Natural killer cell (primary cell): ENCODE measurements around the gene CEP164. TPM values are rescaled to one million over a fixed set of nuclear protein-coding genes. Genes with fewer than 3 reads are reported as not detected.
"Not testable (repeated sequence)": the region's sequence is repeated elsewhere in the genome, so short reads cannot be mapped to it uniquely, and the experiment has no call there.

ENCODE experiments used
- ATAC-seq, 3 donors: fragments of 150-1000 bp in 2 of 3; fragments of 200-7000 bp in 1 of 3; cut with Tn5 transposase; 1 replicate in 1 of 3; 2 replicates in 2 of 3; pipeline ENCODE4 v1.10.0; 2021; ENCODE audit warnings: mild to moderate bottlenecking in 2 of 3, moderate library complexity in 2 of 3
- DNase-seq, 2 donors: peaks; one replicate each; pipeline versions ENCODE4 v3.0.0 to v3.0.0-alpha.2; 2013 to 2021; ENCODE audit warnings: mixed read lengths in 1 of 2
- H3K27ac ChIP-seq: one replicate; pipeline ENCODE4 v1.5.1; 2013; ENCODE audit warnings: mild to moderate bottlenecking, low read length
- H3K27me3 ChIP-seq: one replicate; pipeline ENCODE4 v1.6.1; 2013; ENCODE audit warnings: low read length; ENCODE audit not compliant: control insufficient read depth, insufficient read depth
- H3K36me3 ChIP-seq: one replicate; pipeline ENCODE4 v1.6.1; 2013; ENCODE audit warnings: low read length; ENCODE audit not compliant: control insufficient read depth, insufficient read depth
- H3K4me1 ChIP-seq: one replicate; pipeline ENCODE4 v1.6.1; 2013; ENCODE audit warnings: low read length; ENCODE audit not compliant: control insufficient read depth, insufficient read depth
- H3K4me3 ChIP-seq: one replicate; pipeline ENCODE4 v1.5.1; 2013; ENCODE audit warnings: low read length
- H3K9me3 ChIP-seq: one replicate; pipeline ENCODE4 v1.6.1; 2013; ENCODE audit warnings: low read length; ENCODE audit not compliant: control insufficient read depth, insufficient read depth
- H3K27ac Mint-ChIP-seq, 2 donors: one replicate each; pipeline ENCODE4 v1.8.0; 2022; ENCODE audit warnings: mild to moderate bottlenecking in 2 of 2, mixed read lengths in 2 of 2, moderate library complexity in 1 of 2
- H3K27me3 Mint-ChIP-seq, 2 donors: one replicate each; pipeline ENCODE4 v1.8.0; 2022; ENCODE audit warnings: low read depth in 2 of 2, mixed read lengths in 2 of 2
- H3K36me3 Mint-ChIP-seq: one replicate; pipeline ENCODE4 v1.8.0; 2022; ENCODE audit warnings: mixed read lengths
- H3K4me1 Mint-ChIP-seq, 2 donors: one replicate each; pipeline ENCODE4 v1.8.0; 2022; ENCODE audit warnings: mixed read lengths in 2 of 2
- H3K4me3 Mint-ChIP-seq: one replicate; pipeline ENCODE4 v1.8.0; 2022; ENCODE audit warnings: mild to moderate bottlenecking, moderate library complexity, mixed read lengths
- H3K9me3 Mint-ChIP-seq, 2 donors: one replicate each; pipeline ENCODE4 v1.8.0; 2022; ENCODE audit warnings: mixed read lengths in 2 of 2
- CTCF ChIP-seq: fragments of 200-600 bp; IDR thresholded peaks from one replicate; pipeline ENCODE4 v1.8.0; 2022; ENCODE audit warnings: antibody characterized with exemption
- WGBS: methylation state at CpG from one replicate; pipeline ENCODE4 v1.1.7; 2013; ENCODE audit warnings: missing lambda C conversion rate; ENCODE audit not compliant: insufficient coverage; 5-methylcytosine and 5-hydroxymethylcytosine counted together
- intact Hi-C: fragments of 100-400 bp; cut with micrococcal nuclease; formaldehyde crosslinking; loops from one replicate; pipeline ENCODE4 v1.14.2; 2022
- total RNA-seq, 4 donors: library from RNA; stranded (reverse); fragments of 120-200 nt in 1 of 4; gene quantifications; one replicate each; pipeline versions ENCODE4 v1.2.3 to v1.2.4, GENCODE V29; 2013 to 2022

Gene CEP164
- total RNA-seq, 3 donors from 2014 or later (not counting 1 experiment from before 2014, with no cell fraction given): 45.6 to 49.9 (median 49.8) TPM

DNA sequence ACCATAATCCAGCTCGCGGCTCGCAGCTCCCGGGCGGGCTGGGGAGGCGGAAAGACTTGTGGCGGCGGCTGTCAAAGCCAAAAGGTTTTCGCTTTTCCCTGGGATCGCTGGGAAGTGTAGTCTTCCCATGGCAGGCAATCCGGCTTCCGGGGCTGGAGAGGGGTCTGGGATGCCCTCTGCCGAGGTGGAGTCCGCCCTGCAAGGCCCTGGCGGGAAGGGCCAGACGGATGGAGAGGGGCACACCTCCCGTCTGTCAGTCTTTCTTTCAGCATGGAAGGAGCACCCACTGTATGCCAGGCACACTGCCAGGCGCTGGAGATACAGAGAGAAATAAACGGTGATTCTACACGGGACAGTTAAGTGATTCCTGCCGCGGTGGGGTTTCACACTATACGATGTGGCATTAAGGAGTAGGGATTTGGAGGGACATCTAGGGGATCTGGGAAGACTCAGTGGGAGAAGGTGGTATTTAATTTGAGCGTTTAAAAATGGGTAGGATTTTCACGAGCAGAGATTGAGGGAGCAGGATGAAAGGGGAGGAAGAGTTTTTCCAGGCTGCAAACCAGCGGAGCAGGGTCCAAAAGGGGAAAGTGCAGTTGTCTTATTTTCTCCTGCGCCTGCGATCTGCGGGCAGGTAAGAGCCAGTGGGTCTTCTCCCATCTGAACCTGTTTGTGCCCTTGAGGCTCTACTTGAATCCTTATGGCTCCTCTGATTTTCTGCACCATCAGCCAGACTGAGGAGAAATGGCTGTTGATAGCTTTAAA lies 11.3 kb upstream of the CEP164 start, which contains the start of gene BACE1:
BACE1 (minus strand) TSS at position 60 of the 765 bp plus-strand sequence. CDS start 461 bp downstream, outside the sequence.
- ATAC-seq (peak in 2 of 3 donors; percentile 17 to 39), DNase-seq (peak in 1 of 2 donors; percentile 29)
- Histone ChIP-seq H3K4me1 (peaks cover 16% of the 10 kb centered on the region), H3K27ac (no peak within 1 kb of the TSS), H3K36me3 (no peaks in the 10 kb centered on the region), H3K4me3 (peak within 1 kb of the TSS; percentile 41), H3K9me3 (no peaks in the 10 kb centered on the region), H3K27me3 (peaks cover 13% of the 10 kb centered on the region)
- peaks cover 0 to 6% of the 10 kb centered on the region in 2 donors for H3K4me1 Mint-ChIP-seq
- peak within 1 kb of the TSS; percentile 70 for H3K4me3 Mint-ChIP-seq
- peaks cover 38 to 39% of the 10 kb centered on the region in 2 donors for H3K27me3 Mint-ChIP-seq
- WGBS: 18% methylated on average over 29 of the region's 29 CpGs
- no peak for TF ChIP-seq CTCF
- intact Hi-C loops: no loop called here
- no peak within 1 kb of the TSS for H3K27ac Mint-ChIP-seq
- no peaks in the 10 kb centered on the region for H3K36me3 Mint-ChIP-seq
- H3K9me3 Mint-ChIP-seq: no peaks in the 10 kb centered on the region

- Histone ChIP-seq H3K9me3 (no peaks in the 10 kb centered on the region), H3K4me1 (peaks cover 16% of the 10 kb centered on the region), H3K36me3 (no peaks in the 10 kb centered on the region), H3K4me3 (no peak overlapping the region), H3K27ac (no peak overlapping the region), H3K27me3 (peaks cover 13% of the 10 kb centered on the region)
- Mint-ChIP-seq H3K36me3 (no peaks in the 10 kb centered on the region), H3K4me1 (peaks cover 0 to 6% of the 10 kb centered on the region in 2 donors), H3K27me3 (peaks cover 22 to 32% of the 10 kb centered on the region in 2 donors), H3K4me3 (no peak overlapping the region), H3K9me3 (no peaks in the 10 kb centered on the region), H3K27ac (no peak overlapping the region)
- intact Hi-C loops: no loop called here
- DNase-seq: no peak
- ATAC-seq: no peak
- 97% methylated on average over 7 of the region's 7 CpGs for WGBS
- TF ChIP-seq CTCF: no peak
Observed at GRCh38 chr11:117318738-117319137, 8.9 kb upstream of the CEP164 start.

DNA sequence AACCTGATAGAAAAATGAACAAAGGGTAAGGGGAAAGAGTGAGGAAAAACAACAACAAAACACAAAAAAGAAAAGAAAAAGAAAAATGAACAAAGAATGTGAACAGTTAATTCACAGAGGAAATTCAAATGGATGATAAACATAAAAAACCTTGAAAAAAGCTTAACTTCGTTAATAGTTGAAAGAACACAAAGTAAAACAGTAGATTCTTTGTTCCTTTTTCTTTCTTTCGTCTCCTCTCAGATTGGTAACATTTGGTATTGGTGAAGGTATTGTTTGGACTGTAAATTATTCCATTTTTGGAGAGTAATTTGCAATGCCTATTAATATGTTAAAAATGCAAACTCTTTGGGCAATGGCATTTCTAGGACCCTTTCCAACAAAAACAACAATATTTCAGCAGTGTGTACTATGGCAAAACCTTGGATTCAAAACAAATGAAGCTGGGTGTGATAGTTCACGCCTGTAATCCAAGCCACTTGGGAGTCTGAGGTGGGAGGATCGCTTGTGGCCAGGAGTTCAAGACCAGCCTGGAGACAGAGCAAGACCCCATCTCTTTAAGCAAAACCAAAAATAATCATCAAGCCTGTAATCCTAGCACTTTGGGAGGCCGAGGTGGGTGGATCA lies 8.3 kb upstream of the CEP164 start:
- WGBS: 89% methylated on average over 3 of the region's 5 CpGs
- H3K9me3 ChIP-seq: no peaks in the 10 kb centered on the region
- peaks cover 13% of the 10 kb centered on the region for H3K27me3 ChIP-seq
- peaks cover 16% of the 10 kb centered on the region for H3K4me1 ChIP-seq
- no peaks in the 10 kb centered on the region for H3K9me3 Mint-ChIP-seq
- H3K4me1 Mint-ChIP-seq: peaks cover 0 to 6% of the 10 kb centered on the region in 2 donors
- H3K36me3 Mint-ChIP-seq: no peaks in the 10 kb centered on the region
- TF ChIP-seq CTCF: no peak
- no peak overlapping the region for H3K27ac ChIP-seq
- H3K4me3 Mint-ChIP-seq: no peak overlapping the region
- H3K4me3 ChIP-seq: no peak overlapping the region
- intact Hi-C loops: no loop called here
- no peak overlapping the region for H3K27ac Mint-ChIP-seq
- peaks cover 16 to 26% of the 10 kb centered on the region in 2 donors for H3K27me3 Mint-ChIP-seq
- no peak for DNase-seq
- ATAC-seq: no peak
- no peaks in the 10 kb centered on the region for H3K36me3 ChIP-seq

DNA sequence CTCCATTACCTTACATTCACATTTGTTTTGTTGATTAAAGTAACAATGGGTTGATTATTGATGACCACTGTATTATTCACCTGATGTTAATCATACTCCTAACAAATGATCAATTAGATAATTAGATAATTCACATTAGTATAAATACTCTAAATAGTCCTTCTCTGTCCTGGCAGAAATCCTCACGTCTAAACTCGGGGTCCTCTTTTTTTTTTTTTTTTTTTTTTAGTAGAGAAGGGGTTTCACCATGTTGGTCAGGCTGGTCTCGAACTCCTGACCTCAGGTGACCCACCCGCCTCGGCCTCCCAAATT lies 443 bp upstream of the CEP164 start:
- H3K9me3 ChIP-seq, H3K27me3 ChIP-seq, H3K36me3 Mint-ChIP-seq, H3K4me1 Mint-ChIP-seq, ATAC-seq, H3K36me3 ChIP-seq, H3K27me3 Mint-ChIP-seq, H3K4me3 Mint-ChIP-seq, H3K9me3 Mint-ChIP-seq, DNase-seq: not testable (repeated sequence)
- Histone ChIP-seq H3K4me1 (peaks cover 14% of the 10 kb centered on the region), H3K4me3 (peak overlapping the region; percentile 80), H3K27ac (peak overlapping the region; percentile 85)
- intact Hi-C loops: loop anchor here (5.0 kb wide), 1 partner anchor 95 kb away; the partner anchor contains the start of genes PCSK7 and RNF214
- WGBS: 21% methylated on average over 3 of the region's 5 CpGs
- peak overlapping the region in 1 of 2 donors; percentile 28 for H3K27ac Mint-ChIP-seq
